Subcutaneous abdominal adipose tissue (tissue), 5 donors: ENCODE measurements around the gene WNK2.

Experiments used
- H3K27ac ChIP-seq: one replicate; pipeline ENCODE4 v1.7.0; 2013; ENCODE audit warnings: low read depth, mild to moderate bottlenecking, inconsistent platforms, low read length, moderate library complexity
- H3K27me3 ChIP-seq, 5 donors: one replicate each; pipeline ENCODE4 v1.7.0; 2013; ENCODE audit warnings: low read length in 5 of 5, inconsistent platforms in 1 of 5; ENCODE audit not compliant: control insufficient read depth in 5 of 5, insufficient read depth in 4 of 5
- H3K36me3 ChIP-seq, 5 donors: one replicate each; pipeline ENCODE4 v1.7.0; 2013; ENCODE audit warnings: low read length in 5 of 5; ENCODE audit not compliant: control insufficient read depth in 5 of 5, insufficient read depth in 5 of 5
- H3K4me1 ChIP-seq, 5 donors: one replicate each; pipeline ENCODE4 v1.7.0; 2013; ENCODE audit warnings: low read length in 5 of 5, mild to moderate bottlenecking in 3 of 5, moderate library complexity in 1 of 5; ENCODE audit not compliant: control insufficient read depth in 5 of 5, insufficient read depth in 5 of 5
- H3K4me3 ChIP-seq, 5 donors: one replicate each; pipeline ENCODE4 v1.7.0; 2013; ENCODE audit warnings: low read length in 5 of 5, low read depth in 1 of 5
- H3K9ac ChIP-seq, 5 donors: one replicate each; pipeline ENCODE4 v1.7.0; 2013; ENCODE audit warnings: low read length in 5 of 5, mild to moderate bottlenecking in 4 of 5, moderate library complexity in 3 of 5
- H3K9me3 ChIP-seq, 5 donors: one replicate each; pipeline ENCODE4 v1.7.0; 2013; ENCODE audit warnings: low read length in 5 of 5; ENCODE audit not compliant: control insufficient read depth in 5 of 5
- donor health status: healthy.
- donor health status: healthy.
- donor health status: healthy.
- donor health status: healthy.
- donor health status: healthy.

WNK2 gene

GRCh38 chr9:93252116-93252780 lies 68.3 kb downstream of the WNK2 start:
- H3K27ac ChIP-seq = no peak overlapping the region
- H3K4me1 ChIP-seq = no peaks in the 10 kb centered on the region
- H3K9me3 ChIP-seq = no peaks in the 10 kb centered on the region
- peaks cover 0 to 5% (median 3%) of the 10 kb centered on the region in 5 donors for H3K27me3 ChIP-seq
- no peak overlapping the region for H3K9ac ChIP-seq
- no peaks in the 10 kb centered on the region for H3K36me3 ChIP-seq
- no peak overlapping the region for H3K4me3 ChIP-seq

GRCh38 chr9:93252781-93253530 lies 69.0 kb downstream of the WNK2 start:
- Histone ChIP-seq H3K27me3 (peaks cover 0 to 10% (median 2%) of the 10 kb centered on the region in 5 donors), H3K9me3 (no peaks in the 10 kb centered on the region), H3K4me3 (no peak overlapping the region), H3K9ac (no peak overlapping the region), H3K27ac (no peak overlapping the region), H3K36me3 (no peaks in the 10 kb centered on the region), H3K4me1 (no peaks in the 10 kb centered on the region)

GRCh38 chr9:93253633-93254032 lies 69.7 kb downstream of the WNK2 start:
- H3K9ac ChIP-seq = no peak overlapping the region
- no peaks in the 10 kb centered on the region for H3K4me1 ChIP-seq
- H3K27me3 ChIP-seq = peaks cover 0 to 11% (median 3%) of the 10 kb centered on the region in 5 donors
- H3K27ac ChIP-seq = no peak overlapping the region
- no peaks in the 10 kb centered on the region for H3K9me3 ChIP-seq
- no peaks in the 10 kb centered on the region for H3K36me3 ChIP-seq
- H3K4me3 ChIP-seq = no peak overlapping the region

GRCh38 chr9:93254061-93254481 lies 70.1 kb downstream of the WNK2 start:
- no peaks in the 10 kb centered on the region for H3K36me3 ChIP-seq
- no peak overlapping the region for H3K27ac ChIP-seq

GRCh38 chr9:93254806-93255493 lies 71.0 kb downstream of the WNK2 start:
- H3K4me1 ChIP-seq = no peaks in the 10 kb centered on the region
- H3K27me3 ChIP-seq = peaks cover 0 to 18% (median 3%) of the 10 kb centered on the region in 5 donors
- no peaks in the 10 kb centered on the region for H3K36me3 ChIP-seq
- no peak overlapping the region for H3K9ac ChIP-seq
- no peak overlapping the region for H3K4me3 ChIP-seq
- no peak overlapping the region for H3K27ac ChIP-seq
- no peaks in the 10 kb centered on the region for H3K9me3 ChIP-seq

More at GRCh38 chr9:93254061-93254481, 70.1 kb downstream of the WNK2 start:
- Histone ChIP-seq H3K9ac (no peak overlapping the region), H3K4me3 (no peak overlapping the region), H3K27me3 (peaks cover 0 to 11% (median 3%) of the 10 kb centered on the region in 5 donors), H3K9me3 (no peaks in the 10 kb centered on the region), H3K4me1 (no peaks in the 10 kb centered on the region)

GRCh38 chr9:93255494-93255867 lies 71.5 kb downstream of the WNK2 start:
- Histone ChIP-seq H3K9me3 (no peaks in the 10 kb centered on the region), H3K27me3 (peaks cover 0 to 19% (median 3%) of the 10 kb centered on the region in 5 donors), H3K27ac (no peak overlapping the region), H3K36me3 (no peaks in the 10 kb centered on the region), H3K9ac (no peak overlapping the region), H3K4me1 (no peaks in the 10 kb centered on the region), H3K4me3 (no peak overlapping the region)

- H3K36me3 ChIP-seq = no peaks in the 10 kb centered on the region
- H3K4me1 ChIP-seq = no peaks in the 10 kb centered on the region
- H3K4me3 ChIP-seq = no peak overlapping the region
- no peak overlapping the region for H3K27ac ChIP-seq
- H3K9ac ChIP-seq = no peak overlapping the region
- H3K27me3 ChIP-seq = peaks cover 0 to 24% (median 3%) of the 10 kb centered on the region in 5 donors
- H3K9me3 ChIP-seq = no peaks in the 10 kb centered on the region
Measured at GRCh38 chr9:93255994-93256877, 72.3 kb downstream of the WNK2 start.

GRCh38 chr9:93256878-93257807 lies 73.2 kb downstream of the WNK2 start:
- no peaks in the 10 kb centered on the region for H3K36me3 ChIP-seq
- H3K9me3 ChIP-seq = no peaks in the 10 kb centered on the region
- H3K27ac ChIP-seq = no peak overlapping the region
- H3K4me3 ChIP-seq = no peak overlapping the region
- no peaks in the 10 kb centered on the region for H3K4me1 ChIP-seq
- peaks cover 0 to 33% (median 3%) of the 10 kb centered on the region in 5 donors for H3K27me3 ChIP-seq
- no peak overlapping the region for H3K9ac ChIP-seq

- H3K9me3 ChIP-seq = no peaks in the 10 kb centered on the region
- H3K36me3 ChIP-seq = no peaks in the 10 kb centered on the region
- H3K27ac ChIP-seq = no peak overlapping the region
- H3K9ac ChIP-seq = no peak overlapping the region
- peaks cover 0 to 38% (median 3%) of the 10 kb centered on the region in 5 donors for H3K27me3 ChIP-seq
- no peaks in the 10 kb centered on the region for H3K4me1 ChIP-seq
- no peak overlapping the region for H3K4me3 ChIP-seq
Measured at GRCh38 chr9:93257808-93258331, 73.9 kb downstream of the WNK2 start.
